K562 (cell line): ENCODE results near the gene SERINC3. TPM values are rescaled to one million over a fixed set of nuclear protein-coding genes. Genes with fewer than 3 reads are reported as not detected.

Source experiments
- ATAC-seq: fragments of 200-7000 bp; cut with Tn5 transposase; 3 replicates; pipeline ENCODE4 v1.9.1; 2020; ENCODE audit warnings: moderate library complexity
- BruUV-seq: library from RNA; stranded (reverse); fragments of 400-500 nt; replicated peaks from 2 replicates; lab custom pipeline; 2021; lab: Mats Ljungman, UMichigan
- CTCF ChIA-PET: fragments of 300-600 bp; formaldehyde crosslinking; extraction: SDS; loops from one replicate; lab custom pipeline; 2021; ENCODE audit warnings: low intra/inter-chr PET ratio; lab: Yijun Ruan, JAX
- POLR2A ChIA-PET: fragments of 300-600, 350-650 bp; sonication (Branson Sonifier 250); formaldehyde crosslinking; extraction: SDS; loops from one replicate; lab custom pipeline; 2021; ENCODE audit warnings: antibody characterized with exemption, inconsistent platforms; lab: Yijun Ruan, JAX
- DNase-seq, 4 experiments: peaks; one replicate each; pipeline versions ENCODE4 v3.0.0 to v3.0.0-alpha.2; 2011 to 2018; ENCODE audit warnings: low spot score in 3 of 4, mixed read lengths in 3 of 4; ENCODE audit errors: extremely low read depth in 1 of 4
- FAIRE-seq: peaks from 2 replicates; lab custom pipeline; 2011; peaks lifted over from hg19 to GRCh38; lab: Jason Lieb, UNC
- H2AFZ ChIP-seq: 2 replicates; pipeline ENCODE4 v1.6.0; 2011; ENCODE audit warnings: low read depth, low read length, control low read depth, inconsistent platforms
- H3K27ac ChIP-seq: fragments of 200-600 bp; 3 replicates; pipeline ENCODE4 v1.8.0; 2011; ENCODE audit warnings: low read depth, mild to moderate bottlenecking, control low read depth, inconsistent platforms, low read length, moderate library complexity, mixed read lengths; ENCODE audit errors: extremely low read depth
- H3K27me3 ChIP-seq, 2 experiments: fragments of 300-600 bp in 1 of 2; 2 replicates in 1 of 2; 3 replicates in 1 of 2; pipeline versions ENCODE4 v1.6.0 to v1.8.0; 2011; ENCODE audit warnings: inconsistent platforms in 2 of 2, low read length in 2 of 2, mild to moderate bottlenecking in 1 of 2, mixed read lengths in 1 of 2, moderate library complexity in 1 of 2; ENCODE audit not compliant: control insufficient read depth in 2 of 2, insufficient read depth in 2 of 2
- H3K36me3 ChIP-seq: fragments of 300-600 bp; 3 replicates; pipeline ENCODE4 v1.8.0; 2011; ENCODE audit warnings: mild to moderate bottlenecking, low read length, inconsistent platforms; ENCODE audit not compliant: control insufficient read depth, insufficient read depth
- H3K4me1 ChIP-seq, 2 experiments: fragments of 200-600 bp in 1 of 2; replicated peaks in 1 of 2; 2 replicates in 1 of 2; 3 replicates in 1 of 2; pipeline versions ENCODE4 v1.5.1 to v1.8.0; 2011; ENCODE audit warnings: inconsistent platforms in 2 of 2, low read length in 2 of 2, mild to moderate bottlenecking in 1 of 2, mixed read lengths in 1 of 2, moderate library complexity in 1 of 2; ENCODE audit not compliant: control insufficient read depth in 2 of 2, insufficient read depth in 2 of 2
- H3K4me2 ChIP-seq: 2 replicates; pipeline ENCODE4 v1.6.1; 2011; ENCODE audit warnings: low read length, control low read depth, inconsistent platforms, mixed read lengths; ENCODE audit not compliant: insufficient read depth
- H3K4me3 ChIP-seq: fragments of 200-600 bp; sonication (generic), shearing (Covaris generic); 2 replicates; pipeline ENCODE4 v1.5.1; 2016; ENCODE audit warnings: control low read depth, inconsistent platforms
- H3K79me2 ChIP-seq: fragments of 200-600 bp; 3 replicates; pipeline ENCODE4 v1.8.0; 2011; ENCODE audit warnings: low read length, inconsistent platforms; ENCODE audit not compliant: control insufficient read depth, insufficient read depth
- H3K9ac ChIP-seq, 2 experiments: 2 replicates each; pipeline versions ENCODE4 v1.6.0 to v1.6.1; 2011; ENCODE audit warnings: low read depth in 2 of 2, low read length in 2 of 2, control low read depth in 1 of 2, inconsistent platforms in 1 of 2, mild to moderate bottlenecking in 1 of 2, mixed read lengths in 1 of 2; ENCODE audit not compliant: insufficient read depth in 1 of 2
- H3K9me1 ChIP-seq: one replicate; pipeline ENCODE4 v1.6.0; 2011; ENCODE audit warnings: inconsistent platforms, mild to moderate bottlenecking, low read length, moderate library complexity; ENCODE audit not compliant: control insufficient read depth, insufficient read depth
- H3K9me3 ChIP-seq: replicated peaks from 2 replicates; pipeline ENCODE4 v1.5.1; 2011; ENCODE audit warnings: low read depth, low read length, inconsistent platforms; ENCODE audit not compliant: control insufficient read depth, insufficient read depth
- H4K20me1 ChIP-seq: replicated peaks from 2 replicates; pipeline ENCODE4 v1.6.1; 2011; ENCODE audit warnings: low read length, inconsistent platforms, mixed read lengths; ENCODE audit not compliant: control insufficient read depth, insufficient read depth
- ARID1B ChIP-seq: fragments of 450-650 bp; IDR thresholded peaks from 2 replicates; pipeline ENCODE4 v1.6.1; 2016; ENCODE audit warnings: antibody characterized with exemption, mild to moderate bottlenecking, inconsistent platforms
- CBFB ChIP-seq: sonication (generic); formaldehyde crosslinking; IDR thresholded peaks from 2 replicates; pipeline ENCODE4 v1.4.0; 2020; ENCODE audit warnings: mild to moderate bottlenecking, missing genetic modification reagents
- DACH1 ChIP-seq: fragments of 450-650 bp; IDR thresholded peaks from 2 replicates; pipeline ENCODE4 v1.6.1; 2018; ENCODE audit not compliant: partially characterized antibody
- DIDO1 ChIP-seq: fragments of 450-650 bp; IDR thresholded peaks from 2 replicates; pipeline ENCODE4 v1.6.1; 2016; ENCODE audit warnings: low read depth, missing biosample characterization, missing genetic modification characterization
- KLF16 ChIP-seq: IDR thresholded peaks from 2 replicates; pipeline ENCODE4 v1.6.1; 2016; ENCODE audit warnings: antibody characterized with exemption
- NCOA2 ChIP-seq, 2 experiments: fragments of 450-650 bp; IDR thresholded peaks; 2 replicates each; pipeline ENCODE4 v1.6.1; 2018; ENCODE audit warnings: mild to moderate bottlenecking in 2 of 2, moderate library complexity in 1 of 2; ENCODE audit not compliant: partially characterized antibody in 2 of 2
- NELFE ChIP-seq: IDR thresholded peaks from 2 replicates; pipeline ENCODE4 v1.6.1; 2011; ENCODE audit warnings: mild to moderate bottlenecking; ENCODE audit not compliant: insufficient read depth, insufficient read length
- PKNOX1 ChIP-seq: fragments of 450-650 bp; IDR thresholded peaks from 2 replicates; pipeline ENCODE4 v1.6.1; 2016
- RCOR1 ChIP-seq, 2 experiments: IDR thresholded peaks; 2 replicates each; pipeline ENCODE4 v1.6.1; 2012; ENCODE audit warnings: low read depth in 2 of 2, low read length in 2 of 2, borderline replicate concordance in 1 of 2, improper control_type of control experiment in 1 of 2
- SMARCE1 ChIP-seq: fragments of 450-650 bp; IDR thresholded peaks from 2 replicates; pipeline ENCODE4 v1.7.1; 2016; ENCODE audit warnings: mild to moderate bottlenecking
- THAP12 ChIP-seq: fragments of 250-450 bp; sonication (Bioruptor Pico); IDR thresholded peaks from 2 replicates; pipeline ENCODE4 v1.9.0; 2021; ENCODE audit warnings: mild to moderate bottlenecking, inconsistent platforms
- ZNF609 ChIP-seq: sonication (generic); formaldehyde crosslinking; IDR thresholded peaks from 2 replicates; pipeline ENCODE4 v1.8.1; 2023; ENCODE audit warnings: missing genetic modification reagents, mild to moderate bottlenecking, borderline replicate concordance
- WGBS: fragments of 100-300 bp; shearing (Covaris generic); methylation state at CpG from one replicate; pipeline ENCODE4 v1.1.6; 2016; ENCODE audit warnings: low coverage, mixed read lengths; ENCODE audit not compliant: insufficient coverage; ENCODE audit errors: missing lambda C conversion rate; 5-methylcytosine and 5-hydroxymethylcytosine counted together
- in situ Hi-C: fragments of 300-500 bp; cut with MboI; formaldehyde crosslinking; loops from 4 replicates; pipeline ENCODE4 v1.15.0; 2018; ENCODE audit warnings: inconsistent platforms, mixed read lengths
- intact Hi-C: fragments of 100-400 bp; cut with micrococcal nuclease; formaldehyde crosslinking; loops from 2 replicates; pipeline ENCODE4 v1.14.2; 2022
- polyA plus RNA-seq, 8 experiments: library from polyadenylated mRNA; depleted of rRNA in 4 of 8; stranded (reverse) in 5 of 8; unstranded in 3 of 8; fragments of >200 nt; fragmentation: Nextera tagmentation in 2 of 8; fragmentation: Illumina TruSeq in 1 of 8; extraction: Ambion mirVana in 2 of 8; extraction: Trizol in 1 of 8; gene quantifications; 2 replicates each; pipeline versions ENCODE4 v1.2.1 to v1.2.3, GENCODE V29; 2011 to 2014; ENCODE audit warnings: inconsistent platforms in 1 of 8, missing spikeins in 1 of 8
- total RNA-seq, 7 experiments: library from RNA; depleted of rRNA in 6 of 7; stranded (reverse); fragments of >200 nt in 6 of 7; fragmentation: Illumina TruSeq in 2 of 7; extraction: Trizol in 2 of 7; gene quantifications; 2 replicates each; pipeline versions ENCODE4 v1.2.1 to v1.2.3, GENCODE V29; 2011 to 2021; ENCODE audit warnings: low replicate concordance in 1 of 7

Gene SERINC3
- total and polyA plus RNA-seq, 9 of the 15 experiments (the other 6 are each of a cell fraction or from before 2014, with no cell fraction given), result 24.7 to 107 (median 48.8) TPM

- DNase-seq (peak in 1 of 4 experiments; percentile 33), FAIRE-seq (peak; percentile 44), ATAC-seq (peak; percentile 54)
- no peaks in the 10 kb centered on the region for H3K27me3 ChIP-seq
- POLR2A ChIA-PET, result interaction anchor here (0.6 to 1.4 kb wide), 5 partner anchors 9 to 263 kb away, joined by 3 read pairs; no protein-coding TSS in a partner anchor
- H3K79me2 ChIP-seq, result no peaks in the 10 kb centered on the region
- peak overlapping the region; percentile 30; the same call in 2 of the 3 replicates for H3K27ac ChIP-seq
- H3K9ac ChIP-seq, result no peak overlapping the region
- peak overlapping the region; percentile 9; the same call in 1 of the 2 replicates for H3K4me2 ChIP-seq
- H3K4me1 ChIP-seq, result peaks cover 9 to 31% of the 10 kb centered on the region in 2 experiments; a peak in 4 of 5 replicates
- in situ Hi-C loops (no loop called here), intact Hi-C loops (no loop called here)
- H3K36me3 ChIP-seq, result no peaks in the 10 kb centered on the region
- CTCF ChIA-PET, result no interaction called here
- BruUV-seq, result no TSS peak
- H4K20me1 ChIP-seq, result no peaks in the 10 kb centered on the region
- peak overlapping the region; percentile 35; the same call in 1 of the 2 replicates for H2AFZ ChIP-seq
- 8% methylated on average over 6 of the region's 6 CpGs for WGBS
- H3K4me3 ChIP-seq, result no peak overlapping the region
- no peaks in the 10 kb centered on the region for H3K9me3 ChIP-seq
- no peaks in the 10 kb centered on the region for H3K9me1 ChIP-seq
- TF ChIP-seq NELFE, result no peak
- 0 out of 4 replicates have a peak, but pooled peaks of 1 of the 2 experiments have one; percentile 18 for TF ChIP-seq RCOR1 (IDR thresholded peaks at IDR 0.05; ENCODE audit: borderline replicate concordance in 1 of 2, low read depth in 2 of 2, low read length in 2 of 2)
- peak; percentile 58; the same call in 1 of the 2 replicates for TF ChIP-seq SMARCE1
- TF ChIP-seq ARID1B, result peak; percentile 79
- TF ChIP-seq DACH1, result peak; percentile 41
- TF ChIP-seq THAP12, result no peak
- TF ChIP-seq ZNF609 (CRISPR knock-in tag), result no peak
- no peak for TF ChIP-seq NCOA2 (IDR thresholded peaks at IDR 0.05; ENCODE audit: partially characterized antibody in 2 of 2)
- TF ChIP-seq DIDO1 (tag), result no peak
- no peak for TF ChIP-seq CBFB (CRISPR knock-in tag)
- TF ChIP-seq KLF16, result no peak
- TF ChIP-seq PKNOX1, result peak; percentile 29; the same call in 1 of the 2 replicates
Observed at GRCh38 chr20:44552950-44553908, 31.4 kb upstream of the SERINC3 start.
